HL-60 (cell line): ENCODE data around the gene PLA2G4B.

Source experiments
- DNase-seq, 2 experiments: peaks; one replicate each; pipeline ENCODE4 v3.0.0-alpha.2; 2010 to 2020; ENCODE audit warnings: low read depth in 1 of 2, low spot score in 1 of 2
- H3K27ac ChIP-seq: fragments of 250-450 bp; sonication (Bioruptor Pico); replicated peaks from 2 replicates; pipeline ENCODE4 v1.5.1; 2020; ENCODE audit warnings: mild to moderate bottlenecking, moderate library complexity
- H3K27me3 ChIP-seq: fragments of 250-450 bp; sonication (Bioruptor Pico); 2 replicates; pipeline ENCODE4 v1.5.1; 2021; ENCODE audit warnings: mild to moderate bottlenecking, moderate library complexity; ENCODE audit not compliant: insufficient read depth, poor library complexity, severe bottlenecking
- H3K4me3 ChIP-seq: replicated peaks from 2 replicates; pipeline ENCODE4 v1.5.1; 2011; ENCODE audit warnings: mild to moderate bottlenecking, control low read depth, low read length; ENCODE audit not compliant: insufficient read depth
- GABPA ChIP-seq: IDR thresholded peaks from 2 replicates; pipeline ENCODE4 v1.6.1; 2012; ENCODE audit warnings: low read depth
- POLR2AphosphoS5 ChIP-seq: IDR thresholded peaks from 2 replicates; pipeline ENCODE4 v1.6.1; 2012; ENCODE audit warnings: low read depth
- SPI1 ChIP-seq: IDR thresholded peaks from 2 replicates; pipeline ENCODE4 v1.6.1; 2012; ENCODE audit warnings: low read depth, mild to moderate bottlenecking, borderline replicate concordance
- TF ChIP-seq, protein P1 (sequence below): IDR thresholded peaks from 2 replicates; pipeline ENCODE4 v1.6.1; 2012; ENCODE audit warnings: low read depth; ENCODE audit not compliant: insufficient replicate concordance
- TF ChIP-seq, protein P2 (sequence below): IDR thresholded peaks from one replicate; pipeline ENCODE4 v1.5.1; 2011; ENCODE audit warnings: low read length, control low read depth, inconsistent platforms; ENCODE audit not compliant: insufficient read depth

Gene PLA2G4B

DNA sequence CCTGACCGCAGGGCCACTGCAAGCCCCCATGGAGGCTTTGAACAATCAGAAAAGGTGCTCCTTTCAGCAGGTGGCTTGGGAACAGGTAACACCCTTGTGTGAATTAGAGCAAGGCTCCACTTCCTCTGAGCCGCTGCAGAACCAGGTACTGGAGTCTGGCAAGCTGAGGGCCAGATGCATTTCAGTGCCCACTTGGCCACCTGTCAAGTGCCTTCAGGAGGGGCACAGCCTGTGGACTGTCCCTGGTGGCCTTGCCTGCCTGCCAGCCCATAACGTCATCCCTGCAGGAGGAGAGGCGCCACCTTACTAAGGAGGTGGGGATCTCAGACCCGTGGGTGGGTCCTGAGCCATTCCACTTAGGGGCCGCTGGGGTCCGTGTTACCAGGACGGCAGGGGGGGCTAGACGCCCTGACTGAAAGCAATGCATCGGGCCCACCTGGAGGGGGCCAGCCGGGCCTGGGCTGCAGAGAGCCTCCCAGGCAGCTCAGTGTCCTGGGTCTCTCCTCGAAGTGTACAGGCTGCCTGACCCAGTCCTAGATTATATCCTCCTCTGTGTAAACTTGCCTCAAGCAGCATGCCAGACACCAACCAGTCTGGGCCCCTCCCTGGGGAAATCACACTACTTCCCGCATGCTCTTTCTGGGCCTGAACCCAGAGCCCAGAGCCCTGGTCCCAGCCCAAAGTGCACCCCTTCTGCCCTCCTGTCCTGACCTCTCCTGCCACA, 39.1 kb downstream of the PLA2G4B start:
- no peaks in the 10 kb centered on the region for H3K27me3 ChIP-seq
- no peak for DNase-seq
- TF ChIP-seq GABPA (no peak), POLR2AphosphoS5 (no peak), SPI1 (no peak)
- TF ChIP-seq, protein P1, sequence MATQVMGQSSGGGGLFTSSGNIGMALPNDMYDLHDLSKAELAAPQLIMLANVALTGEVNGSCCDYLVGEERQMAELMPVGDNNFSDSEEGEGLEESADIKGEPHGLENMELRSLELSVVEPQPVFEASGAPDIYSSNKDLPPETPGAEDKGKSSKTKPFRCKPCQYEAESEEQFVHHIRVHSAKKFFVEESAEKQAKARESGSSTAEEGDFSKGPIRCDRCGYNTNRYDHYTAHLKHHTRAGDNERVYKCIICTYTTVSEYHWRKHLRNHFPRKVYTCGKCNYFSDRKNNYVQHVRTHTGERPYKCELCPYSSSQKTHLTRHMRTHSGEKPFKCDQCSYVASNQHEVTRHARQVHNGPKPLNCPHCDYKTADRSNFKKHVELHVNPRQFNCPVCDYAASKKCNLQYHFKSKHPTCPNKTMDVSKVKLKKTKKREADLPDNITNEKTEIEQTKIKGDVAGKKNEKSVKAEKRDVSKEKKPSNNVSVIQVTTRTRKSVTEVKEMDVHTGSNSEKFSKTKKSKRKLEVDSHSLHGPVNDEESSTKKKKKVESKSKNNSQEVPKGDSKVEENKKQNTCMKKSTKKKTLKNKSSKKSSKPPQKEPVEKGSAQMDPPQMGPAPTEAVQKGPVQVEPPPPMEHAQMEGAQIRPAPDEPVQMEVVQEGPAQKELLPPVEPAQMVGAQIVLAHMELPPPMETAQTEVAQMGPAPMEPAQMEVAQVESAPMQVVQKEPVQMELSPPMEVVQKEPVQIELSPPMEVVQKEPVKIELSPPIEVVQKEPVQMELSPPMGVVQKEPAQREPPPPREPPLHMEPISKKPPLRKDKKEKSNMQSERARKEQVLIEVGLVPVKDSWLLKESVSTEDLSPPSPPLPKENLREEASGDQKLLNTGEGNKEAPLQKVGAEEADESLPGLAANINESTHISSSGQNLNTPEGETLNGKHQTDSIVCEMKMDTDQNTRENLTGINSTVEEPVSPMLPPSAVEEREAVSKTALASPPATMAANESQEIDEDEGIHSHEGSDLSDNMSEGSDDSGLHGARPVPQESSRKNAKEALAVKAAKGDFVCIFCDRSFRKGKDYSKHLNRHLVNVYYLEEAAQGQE = no peak
- TF ChIP-seq, protein P2, sequence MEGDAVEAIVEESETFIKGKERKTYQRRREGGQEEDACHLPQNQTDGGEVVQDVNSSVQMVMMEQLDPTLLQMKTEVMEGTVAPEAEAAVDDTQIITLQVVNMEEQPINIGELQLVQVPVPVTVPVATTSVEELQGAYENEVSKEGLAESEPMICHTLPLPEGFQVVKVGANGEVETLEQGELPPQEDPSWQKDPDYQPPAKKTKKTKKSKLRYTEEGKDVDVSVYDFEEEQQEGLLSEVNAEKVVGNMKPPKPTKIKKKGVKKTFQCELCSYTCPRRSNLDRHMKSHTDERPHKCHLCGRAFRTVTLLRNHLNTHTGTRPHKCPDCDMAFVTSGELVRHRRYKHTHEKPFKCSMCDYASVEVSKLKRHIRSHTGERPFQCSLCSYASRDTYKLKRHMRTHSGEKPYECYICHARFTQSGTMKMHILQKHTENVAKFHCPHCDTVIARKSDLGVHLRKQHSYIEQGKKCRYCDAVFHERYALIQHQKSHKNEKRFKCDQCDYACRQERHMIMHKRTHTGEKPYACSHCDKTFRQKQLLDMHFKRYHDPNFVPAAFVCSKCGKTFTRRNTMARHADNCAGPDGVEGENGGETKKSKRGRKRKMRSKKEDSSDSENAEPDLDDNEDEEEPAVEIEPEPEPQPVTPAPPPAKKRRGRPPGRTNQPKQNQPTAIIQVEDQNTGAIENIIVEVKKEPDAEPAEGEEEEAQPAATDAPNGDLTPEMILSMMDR = no peak
- H3K4me3 ChIP-seq = no peak overlapping the region
- no peak overlapping the region for H3K27ac ChIP-seq

DNA sequence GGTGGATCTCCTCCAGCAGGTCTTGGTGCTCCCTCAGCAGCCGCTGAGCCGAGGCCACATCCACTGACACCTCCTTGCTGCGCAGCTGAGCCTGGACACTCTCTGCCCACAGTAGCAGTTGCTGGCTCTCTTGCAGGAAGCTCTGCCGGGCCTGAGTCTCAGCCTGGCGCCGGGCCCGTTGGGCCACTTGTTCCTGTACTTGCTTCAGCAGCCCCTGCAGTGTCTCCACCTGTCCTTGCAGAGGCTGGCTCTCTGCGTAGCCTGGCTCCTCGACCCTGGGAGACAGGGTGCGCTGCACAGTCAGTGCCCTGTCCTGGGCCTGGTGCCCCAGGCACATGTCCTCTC, 39.7 kb downstream of the PLA2G4B start:
- TF ChIP-seq GABPA = no peak
- no peak for TF ChIP-seq POLR2AphosphoS5
- TF ChIP-seq SPI1 = no peak
- TF ChIP-seq, protein P1 = no peak
- TF ChIP-seq, protein P2 = no peak
- Histone ChIP-seq H3K27ac (no peak overlapping the region), H3K27me3 (no peaks in the 10 kb centered on the region), H3K4me3 (no peak overlapping the region)
- no peak for DNase-seq

DNA sequence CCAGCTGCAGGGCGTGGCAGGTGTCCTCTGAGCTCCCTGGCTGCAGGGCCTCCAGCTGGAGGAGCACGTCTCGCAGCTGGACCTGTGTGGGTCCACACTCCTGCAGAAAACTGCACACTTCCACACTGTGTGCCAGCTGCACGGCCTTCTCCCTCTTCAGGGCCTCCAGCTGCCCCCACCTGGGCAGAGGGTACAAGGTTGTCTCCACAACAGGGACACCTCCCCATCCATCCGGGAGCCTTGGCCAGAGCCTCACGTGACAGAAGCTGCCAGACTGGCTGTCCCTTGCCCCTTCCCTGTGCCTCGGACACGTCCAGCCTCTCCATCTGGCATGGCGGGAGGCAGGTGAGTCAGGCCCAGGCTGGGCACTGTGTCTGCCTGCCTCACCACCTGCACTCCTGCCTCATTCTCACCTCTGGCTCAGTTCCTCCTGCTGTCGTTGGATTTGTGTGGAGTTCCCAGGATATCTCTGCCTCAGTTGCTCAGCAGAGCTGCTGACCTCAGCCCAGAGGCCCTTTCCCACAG, 40.7 kb downstream of the PLA2G4B start:
- Histone ChIP-seq H3K27me3 (no peaks in the 10 kb centered on the region), H3K27ac (no peak overlapping the region), H3K4me3 (no peak overlapping the region)
- no peak for DNase-seq
- TF ChIP-seq GABPA (no peak), POLR2AphosphoS5 (no peak), SPI1 (no peak)
- TF ChIP-seq, protein P2 = no peak
- TF ChIP-seq, protein P1 = no peak
